Measurements from ENCODE around the gene RELL2. TPM values are rescaled to one million over a fixed set of nuclear protein-coding genes. Genes with fewer than 3 reads are reported as not detected.

Gene RELL2
- total RNA-seq, 1 experiment from 2014 or later: 13.3 TPM

GRCh38 chr5:141596867-141597266 lies 39.9 kb upstream of the RELL2 start:
- no peaks in the 10 kb centered on the region for H3K27me3 ChIP-seq (ENCODE audit: control insufficient read depth, insufficient read depth, low read length)
- H3K9me3 ChIP-seq (ENCODE audit: control insufficient read depth, insufficient read depth, low read depth, low read length): no peaks in the 10 kb centered on the region
- H3K4me1 ChIP-seq (ENCODE audit: control insufficient read depth, insufficient read depth, low read length): peaks cover 10% of the 10 kb centered on the region; the same call in 1 of the 2 replicates
- DNase-seq (ENCODE audit: low read depth, low spot score): no peak
- no peak overlapping the region for H3K4me3 ChIP-seq (ENCODE audit: low read depth in 2 of 2, low read length in 2 of 2)
- ATAC-seq: no peak
- CTCF ChIA-PET: no interaction called here
- no peaks in the 10 kb centered on the region for H3K36me3 ChIP-seq (ENCODE audit: control insufficient read depth, insufficient read depth, low read length)
- no peak overlapping the region for H3K27ac ChIP-seq (ENCODE audit: low read length)
- intact Hi-C loops (cut with micrococcal nuclease; ENCODE audit: unreplicated experiment): no loop called here
- POLR2A ChIA-PET: no interaction called here
- BruUV-seq (replicated peaks): no TSS peak
- TF ChIP-seq REST (IDR thresholded peaks at IDR 0.05; ENCODE audit: insufficient read depth in 1 of 2, low read depth in 2 of 2, low read length in 1 of 2) (no peak), TCF7L2 (IDR thresholded peaks at IDR 0.05; ENCODE audit: low read depth, low read length) (no peak), POLR2AphosphoS5 (IDR thresholded peaks at IDR 0.05; ENCODE audit: low read depth, low read length) (no peak), SIN3A (IDR thresholded peaks at IDR 0.05; ENCODE audit: borderline replicate concordance, insufficient read depth, low read depth, low read length) (no peak), CTCF (IDR thresholded peaks at IDR 0.05) (no peak)
- in situ Hi-C loops (cut with HindIII; ENCODE audit: low pct_unique_long_range_greater_than_20kb, low sequenced_read_pairs): no loop called here

- Histone ChIP-seq H3K9me3 (ENCODE audit: control insufficient read depth, insufficient read depth, low read depth, low read length) (no peaks in the 10 kb centered on the region), H3K27me3 (ENCODE audit: control insufficient read depth, insufficient read depth, low read length) (no peaks in the 10 kb centered on the region), H3K27ac (ENCODE audit: low read length) (no peak overlapping the region), H3K4me3 (ENCODE audit: low read depth in 2 of 2, low read length in 2 of 2) (no peak overlapping the region), H3K36me3 (ENCODE audit: control insufficient read depth, insufficient read depth, low read length) (no peaks in the 10 kb centered on the region), H3K4me1 (ENCODE audit: control insufficient read depth, insufficient read depth, low read length) (peaks cover 10% of the 10 kb centered on the region; the same call in 1 of the 2 replicates)
- BruUV-seq (replicated peaks): no TSS peak
- ATAC-seq (no peak; the same call in 1 of the 2 replicates), DNase-seq (ENCODE audit: low read depth, low spot score) (no peak)
- intact Hi-C loops (cut with micrococcal nuclease; ENCODE audit: unreplicated experiment) (no loop called here), in situ Hi-C loops (cut with HindIII; ENCODE audit: low pct_unique_long_range_greater_than_20kb, low sequenced_read_pairs) (no loop called here)
- ChIA-PET CTCF (interaction anchor here (0.6 kb wide), 1 partner anchor 33 kb away, joined by 3 read pairs; no protein-coding TSS in a partner anchor), POLR2A (no interaction called here)
- TF ChIP-seq POLR2AphosphoS5 (IDR thresholded peaks at IDR 0.05; ENCODE audit: low read depth, low read length): no peak
These were observed 39.4 kb upstream of the RELL2 start for GRCh38 chr5:141597394-141597793.

GRCh38 chr5:141597814-141598213 lies 39.0 kb upstream of the RELL2 start:
- intact Hi-C loops (cut with micrococcal nuclease; ENCODE audit: unreplicated experiment): no loop called here
- no peaks in the 10 kb centered on the region for H3K36me3 ChIP-seq (ENCODE audit: control insufficient read depth, insufficient read depth, low read length)
- no peaks in the 10 kb centered on the region for H3K9me3 ChIP-seq (ENCODE audit: control insufficient read depth, insufficient read depth, low read depth, low read length)
- in situ Hi-C loops (cut with HindIII; ENCODE audit: low pct_unique_long_range_greater_than_20kb, low sequenced_read_pairs): no loop called here
- DNase-seq (ENCODE audit: low read depth, low spot score) (no peak), ATAC-seq (0 out of 2 replicates have a peak, but pooled peaks have one; percentile 29)
- no peak overlapping the region for H3K4me3 ChIP-seq (ENCODE audit: low read depth in 2 of 2, low read length in 2 of 2)
- CTCF ChIA-PET: interaction anchor here (0.6 kb wide), 1 partner anchor 34 kb away, joined by 3 read pairs; no protein-coding TSS in a partner anchor
- TF ChIP-seq SIN3A (IDR thresholded peaks at IDR 0.05; ENCODE audit: borderline replicate concordance, insufficient read depth, low read depth, low read length): no peak
- TF ChIP-seq CTCF (IDR thresholded peaks at IDR 0.05): no peak
- TF ChIP-seq REST (IDR thresholded peaks at IDR 0.05; ENCODE audit: insufficient read depth in 1 of 2, low read depth in 2 of 2, low read length in 1 of 2): no peak
- TF ChIP-seq POLR2AphosphoS5 (IDR thresholded peaks at IDR 0.05; ENCODE audit: low read depth, low read length): no peak
- TF ChIP-seq TCF7L2 (IDR thresholded peaks at IDR 0.05; ENCODE audit: low read depth, low read length): no peak
- POLR2A ChIA-PET: no interaction called here
- no peak overlapping the region for H3K27ac ChIP-seq (ENCODE audit: low read length)
- BruUV-seq (replicated peaks): no TSS peak
- no peaks in the 10 kb centered on the region for H3K27me3 ChIP-seq (ENCODE audit: control insufficient read depth, insufficient read depth, low read length)
- H3K4me1 ChIP-seq (ENCODE audit: control insufficient read depth, insufficient read depth, low read length): peaks cover 10% of the 10 kb centered on the region; the same call in 1 of the 2 replicates
